ENCODE results near the gene NUP210.
"Not testable (repeated sequence)": the region's sequence is repeated elsewhere in the genome, so short reads cannot be mapped to it uniquely, and the experiment has no call there.

The NUP210 gene

DNA sequence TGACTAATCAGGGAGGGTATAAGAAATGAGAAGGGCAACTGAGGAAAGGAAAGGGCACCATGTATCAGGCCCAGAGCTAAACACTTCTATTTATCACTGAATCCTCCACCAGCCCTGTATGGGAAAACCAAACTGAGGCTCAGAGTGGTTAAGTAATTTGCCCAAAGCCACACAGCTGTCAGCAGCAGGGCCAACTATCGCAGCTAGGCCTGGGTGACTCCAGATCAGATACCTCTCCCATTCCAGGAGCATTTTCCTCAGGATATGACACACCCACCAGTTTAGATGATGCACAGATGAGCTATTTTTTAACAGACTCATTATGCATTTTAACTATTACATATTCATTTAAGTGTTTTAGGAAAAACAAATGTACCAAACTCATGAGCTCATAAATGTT lies 14.5 kb downstream of the NUP210 start:
- no peak for FAIRE-seq

DNA sequence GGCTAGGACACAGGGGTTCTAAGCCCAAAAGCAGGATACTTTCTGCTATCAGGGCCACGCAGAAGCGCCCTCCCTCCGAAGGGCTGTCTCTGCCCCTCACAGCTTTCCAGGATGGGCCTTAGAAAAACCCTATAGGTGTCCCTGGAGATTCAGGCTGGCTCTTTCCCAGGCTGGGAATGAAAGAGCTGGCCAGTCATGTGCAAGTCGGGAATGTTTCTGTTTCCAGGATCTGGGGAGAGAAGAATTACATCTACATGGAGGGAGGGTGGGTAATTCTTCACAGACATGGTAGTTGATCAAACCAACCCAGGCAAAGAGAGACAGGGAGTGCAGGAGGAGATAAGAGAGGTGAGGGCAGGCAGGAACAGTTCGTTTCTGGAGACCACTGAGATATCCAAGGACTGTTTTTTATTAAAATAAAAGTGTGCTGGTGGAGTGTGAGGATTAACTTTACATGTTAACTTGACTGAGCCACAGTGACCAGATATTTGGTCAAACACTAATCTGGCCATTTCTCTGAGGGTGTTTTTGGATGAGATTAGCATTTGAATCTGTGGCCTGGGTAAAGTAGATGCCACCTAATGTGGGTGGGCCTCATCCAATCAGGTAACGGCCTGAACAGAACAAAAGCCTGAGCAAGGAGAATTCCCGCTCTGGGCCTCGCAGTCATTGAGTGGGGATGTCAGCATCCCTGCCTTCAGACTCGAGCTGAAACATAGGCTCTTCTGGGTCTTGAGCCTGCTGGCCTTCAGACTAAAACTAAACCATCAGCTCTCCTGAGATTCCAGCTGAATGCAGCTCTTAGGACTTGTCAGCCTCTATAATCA lies 15.3 kb downstream of the NUP210 start:
- FAIRE-seq, result no peak

DNA sequence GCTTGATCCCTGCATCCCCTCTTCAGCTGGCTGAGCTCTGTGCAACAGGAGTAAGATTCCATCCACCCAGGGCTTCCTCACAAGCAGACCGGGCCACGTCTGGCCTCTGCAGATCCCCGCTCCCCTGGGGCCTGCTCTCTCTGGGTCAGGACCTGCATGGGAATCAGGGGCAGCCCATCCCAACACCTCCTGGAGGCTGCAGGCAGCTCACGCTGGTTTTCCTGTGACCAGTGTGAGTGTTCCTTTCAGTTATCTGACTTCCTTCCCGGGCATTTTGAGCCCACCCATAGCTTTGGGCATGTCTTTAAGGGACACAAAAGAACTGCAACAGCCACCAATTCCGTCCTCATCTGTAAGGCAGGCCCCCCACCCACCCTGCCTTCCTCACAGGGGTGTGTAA lies 16.3 kb downstream of the NUP210 start:
- FAIRE-seq, result no peak

GRCh38 chr3:13403213-13403819 lies 16.8 kb downstream of the NUP210 start:
- no peak for FAIRE-seq

DNA sequence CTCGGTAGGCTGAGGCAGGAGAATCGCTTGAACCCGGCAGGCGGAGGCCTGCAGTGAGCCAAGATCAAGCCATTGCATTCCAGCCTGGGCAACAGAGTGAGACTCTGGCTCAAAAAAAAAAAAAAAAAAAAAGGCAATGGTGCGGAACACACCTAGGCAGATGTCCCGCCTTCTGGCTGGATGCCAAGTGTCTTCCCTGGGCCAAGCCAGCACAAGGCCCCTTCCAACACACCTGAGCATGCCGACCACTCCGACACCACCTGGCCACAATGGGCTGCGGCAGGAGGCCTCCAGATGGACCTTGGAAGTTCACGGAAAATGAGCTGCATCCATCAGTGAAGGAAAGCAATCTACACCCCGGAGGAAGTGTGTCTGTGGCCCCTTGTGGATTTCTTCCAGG lies 19.0 kb downstream of the NUP210 start:
- FAIRE-seq, result no peak

- no peak for FAIRE-seq
These were observed 19.9 kb downstream of the NUP210 start for GRCh38 chr3:13400114-13400673.

DNA sequence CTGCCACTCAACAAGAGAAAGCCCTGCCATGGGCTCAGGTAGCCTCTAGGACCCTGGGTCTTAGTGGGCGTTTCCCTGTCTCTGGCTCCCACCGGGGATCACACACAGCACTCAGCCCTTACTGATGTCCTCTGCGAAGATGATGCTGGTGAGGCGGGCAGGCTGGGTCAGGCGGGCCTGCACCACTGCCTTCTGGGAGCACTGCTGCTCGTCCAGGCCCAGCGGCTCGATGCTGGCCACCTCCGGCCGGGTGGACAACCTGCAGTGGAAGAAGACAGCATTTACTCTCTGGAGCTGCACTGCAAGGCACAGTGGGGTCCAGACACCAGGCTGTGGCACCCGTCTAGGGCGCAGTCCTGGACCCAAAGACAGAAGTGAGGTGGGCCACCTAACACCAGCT lies 20.5 kb downstream of the NUP210 start:
- no peak for FAIRE-seq

- no peak for FAIRE-seq
These were observed 22.8 kb downstream of the NUP210 start for GRCh38 chr3:13397316-13397715.

- FAIRE-seq, result no peak
These were observed 25.8 kb downstream of the NUP210 start for GRCh38 chr3:13394363-13394762.

DNA sequence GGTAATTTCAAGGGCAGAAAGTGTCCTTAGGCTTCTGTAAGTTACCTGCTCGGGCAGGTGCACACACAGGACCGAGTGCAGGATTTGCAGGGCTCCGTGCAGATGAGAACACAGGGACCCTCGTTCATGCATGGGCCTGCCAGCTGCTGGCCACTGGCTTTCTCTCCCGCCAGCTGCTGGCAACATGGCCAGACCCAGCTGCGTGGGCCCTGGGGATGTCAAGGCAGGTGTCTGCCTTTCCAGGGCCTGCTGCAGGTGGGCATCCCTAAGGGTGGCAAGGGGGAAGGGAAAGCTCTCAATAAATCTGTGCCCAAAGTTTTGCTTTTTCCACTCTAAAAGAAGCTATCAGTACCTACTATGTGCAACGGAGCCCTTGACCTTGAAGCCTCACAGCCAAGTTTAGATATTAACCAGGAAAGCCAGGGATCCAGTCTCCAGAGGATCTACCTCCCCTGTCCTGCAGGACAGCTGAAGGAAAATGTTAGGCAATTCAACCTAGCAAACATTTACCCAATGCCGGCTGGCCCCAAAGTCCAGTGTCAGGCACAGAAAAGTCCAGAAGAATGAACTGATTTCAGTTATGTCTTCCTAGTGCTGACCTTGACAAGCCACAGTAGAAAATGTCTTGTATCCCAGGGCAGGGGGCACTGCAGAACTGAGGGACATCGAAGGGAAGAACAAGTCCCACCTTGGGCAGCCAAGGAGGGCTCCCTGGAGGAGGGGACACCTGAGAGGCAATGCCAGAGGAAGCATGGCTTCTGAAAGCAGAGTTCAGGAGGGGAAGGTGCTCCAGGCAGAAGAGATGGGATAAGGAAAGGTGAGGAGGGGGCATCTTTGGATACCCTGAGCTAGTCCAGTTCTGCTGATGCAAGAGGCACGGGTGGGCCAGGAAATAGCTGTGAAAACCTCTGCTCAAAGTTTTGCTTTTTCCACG lies 26.4 kb downstream of the NUP210 start:
- no peak for FAIRE-seq

DNA sequence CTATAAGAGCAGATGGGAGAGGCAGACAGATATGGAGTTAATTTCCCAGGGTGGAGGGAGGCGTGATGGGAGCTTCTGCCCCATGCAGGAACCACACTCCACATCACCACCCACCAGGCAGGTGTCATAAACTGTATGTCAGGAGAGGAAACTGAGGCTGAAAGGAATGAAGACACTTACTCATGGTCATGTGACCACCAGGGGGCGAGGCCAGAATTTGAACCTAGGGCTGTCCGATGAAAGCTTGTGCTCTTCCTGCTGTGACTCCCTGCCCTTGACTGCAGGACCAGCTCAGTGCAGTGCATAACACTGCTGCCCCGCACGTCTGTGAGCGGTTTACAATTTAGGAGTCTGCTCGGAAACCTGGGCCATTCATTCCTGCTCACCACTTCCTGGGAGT lies 28.8 kb downstream of the NUP210 start:
- no peak for FAIRE-seq

DNA sequence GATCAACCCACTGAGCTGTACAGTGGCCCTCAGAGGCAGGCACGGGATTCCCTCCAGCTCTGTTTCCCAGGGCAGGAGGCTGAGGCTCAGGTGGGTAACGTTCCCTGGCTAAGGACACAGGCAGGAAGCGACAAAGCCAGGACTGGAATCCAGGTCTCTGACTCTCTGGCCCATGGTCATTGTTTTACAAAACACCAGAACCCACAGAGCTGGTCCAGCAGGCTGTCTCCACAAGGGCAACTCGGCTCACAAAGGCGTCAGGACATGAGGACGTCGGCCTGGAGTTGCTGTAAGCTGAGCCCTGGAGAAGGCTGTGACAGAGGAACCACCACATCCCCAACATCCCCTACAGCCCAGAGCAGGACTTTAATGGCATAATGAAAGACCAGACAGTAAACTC lies 30.7 kb downstream of the NUP210 start:
- FAIRE-seq, result no peak

- FAIRE-seq, result no peak
These were observed 31.3 kb downstream of the NUP210 start for GRCh38 chr3:13388816-13389215.

DNA sequence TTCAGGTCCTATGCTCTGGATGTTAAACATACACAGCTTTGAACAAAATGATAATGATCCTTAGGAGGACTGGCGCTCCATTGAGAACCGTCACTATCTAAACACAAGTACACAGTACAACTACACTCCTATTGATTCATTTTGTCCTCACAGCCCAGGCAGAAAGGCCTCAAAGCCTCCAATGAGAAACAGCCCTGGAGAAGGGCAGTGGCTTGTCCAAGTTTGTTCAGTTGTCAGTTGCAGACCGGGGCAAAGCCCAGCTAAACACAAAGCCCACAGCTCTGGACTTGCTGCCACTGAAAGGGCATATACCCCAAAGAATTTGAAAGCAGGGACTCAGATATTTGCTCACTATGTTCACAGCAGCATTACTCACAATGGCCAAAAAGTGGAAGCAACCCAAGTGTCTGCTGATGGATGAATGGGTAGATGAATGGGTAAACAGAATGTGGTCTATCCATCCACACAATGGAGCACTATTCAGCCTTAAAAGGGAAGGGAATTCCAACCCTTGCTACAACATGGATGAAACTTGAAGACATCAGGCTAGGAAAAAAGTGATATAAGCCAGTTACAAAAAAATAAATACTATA lies 34.7 kb downstream of the NUP210 start:
- no peak for FAIRE-seq

GRCh38 chr3:13380971-13381370 lies 39.2 kb downstream of the NUP210 start:
- no peak for FAIRE-seq

GRCh38 chr3:13379201-13379830 lies 40.8 kb downstream of the NUP210 start:
- FAIRE-seq, result no peak

- no peak for FAIRE-seq
These were observed 42.0 kb downstream of the NUP210 start for GRCh38 chr3:13378155-13378554.

- not testable (repeated sequence) for FAIRE-seq
These were observed 42.4 kb downstream of the NUP210 start for GRCh38 chr3:13377741-13378140.

- FAIRE-seq, result no peak
These were observed 43.1 kb downstream of the NUP210 start for GRCh38 chr3:13377021-13377420.

DNA sequence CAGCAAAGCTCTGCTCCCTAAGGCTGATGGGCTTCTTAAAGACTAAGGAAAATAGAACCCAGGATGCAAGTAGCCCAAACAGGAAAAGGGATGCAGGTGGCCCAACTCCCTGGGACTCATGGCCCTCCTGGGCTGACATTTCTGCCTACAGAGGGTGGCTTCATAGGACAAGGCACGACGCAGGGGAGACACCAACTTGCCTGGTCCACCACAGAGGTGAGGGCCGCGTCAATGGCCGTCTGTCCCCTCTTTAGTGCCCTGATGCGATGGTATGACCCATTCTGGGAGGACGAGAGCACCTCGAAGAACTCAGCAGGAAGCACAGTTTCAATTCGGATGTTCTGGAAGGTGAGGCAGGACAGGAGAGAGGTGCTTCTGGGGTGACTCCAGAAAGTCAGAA lies 44.0 kb downstream of the NUP210 start:
- no peak for FAIRE-seq

- no peak for FAIRE-seq
These were observed 44.7 kb downstream of the NUP210 start for GRCh38 chr3:13375464-13375863.

- no peak for FAIRE-seq
These were observed 46.0 kb downstream of the NUP210 start for GRCh38 chr3:13373975-13374586.
